ENCODE measurements around the gene ANKRD34A.

Gene ANKRD34A

DNA sequence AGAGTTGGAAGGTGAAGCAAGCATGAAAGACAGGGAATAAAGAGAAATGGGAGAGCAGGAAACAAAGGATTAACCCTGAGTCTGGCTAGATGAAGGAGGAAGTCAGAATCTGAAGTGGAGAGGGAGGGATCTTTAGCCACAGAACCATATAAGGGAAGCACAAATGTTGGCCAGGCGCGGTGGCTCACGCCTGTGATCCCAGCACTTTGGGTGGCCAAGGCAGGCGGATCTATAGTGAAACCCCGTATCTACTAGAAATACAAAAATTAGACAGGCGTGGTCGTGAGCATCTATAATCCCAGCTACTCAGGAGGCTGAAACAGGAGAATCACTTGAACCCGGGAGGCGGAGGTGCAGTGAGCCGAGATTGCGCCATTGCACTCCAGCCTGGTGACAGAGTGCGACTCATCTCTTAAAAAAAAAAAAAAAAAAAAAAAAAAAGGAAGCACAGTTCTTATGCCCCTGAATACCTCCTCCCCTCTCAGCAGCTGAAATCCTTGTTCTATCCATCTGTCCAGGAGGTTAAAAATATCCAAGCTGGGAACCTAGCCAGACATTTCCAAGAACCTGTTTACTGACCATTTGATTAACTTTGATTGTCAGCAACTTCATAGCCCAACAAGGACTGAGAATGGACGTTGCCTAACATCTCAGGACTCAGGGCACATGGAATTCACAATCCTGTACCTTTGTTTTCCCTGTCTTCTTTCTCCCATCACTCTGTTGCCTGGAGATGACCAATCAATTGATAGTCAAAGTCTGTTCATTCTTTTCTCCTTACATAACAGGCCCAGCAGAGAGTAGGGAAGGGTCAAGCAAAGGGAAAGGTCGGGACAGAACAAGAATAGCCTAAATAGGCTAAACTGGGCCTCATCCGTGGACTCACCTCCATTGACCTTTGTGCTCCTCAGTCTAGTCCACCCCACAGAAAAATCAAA, 21.4 kb upstream of the ANKRD34A start:
- Histone ChIP-seq H3K4me1 (ENCODE audit: insufficient read depth, poor library complexity, severe bottlenecking) (peaks cover 14% of the 10 kb centered on the region), H3K36me3 (ENCODE audit: low read depth) (no peaks in the 10 kb centered on the region), H3K9me3 (ENCODE audit: severe bottlenecking) (no peaks in the 10 kb centered on the region), H3K27ac (ENCODE audit: poor library complexity, severe bottlenecking) (peak overlapping the region; percentile 56), H3K27me3 (ENCODE audit: insufficient read depth, poor library complexity, severe bottlenecking) (no peaks in the 10 kb centered on the region), H3K4me3 (ENCODE audit: severe bottlenecking) (no peak overlapping the region)
- ATAC-seq (ENCODE audit: low read depth), result peak; percentile 48
- DNase-seq (ENCODE audit: low spot score), result no peak
- TF ChIP-seq CTCF (IDR thresholded peaks at IDR 0.05; ENCODE audit: poor library complexity, severe bottlenecking), result no peak

DNA sequence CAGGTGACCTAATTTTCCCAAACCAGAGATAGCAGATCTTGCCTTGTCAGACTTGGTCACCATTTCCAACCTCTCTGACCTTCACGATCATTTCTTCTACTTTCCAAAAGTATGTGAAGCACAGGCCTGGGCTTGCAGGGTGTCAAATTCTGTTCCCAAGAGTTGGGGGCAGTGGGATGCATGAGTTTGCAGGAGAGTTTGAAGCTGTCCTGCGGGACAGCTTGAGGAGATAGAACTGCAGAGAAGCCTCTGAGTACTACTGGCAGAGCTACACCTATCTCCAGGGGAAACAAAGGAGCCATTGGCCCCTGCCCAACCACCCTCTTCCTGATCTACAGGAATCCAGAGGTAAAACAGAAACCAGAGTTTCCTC, 20.7 kb upstream of the ANKRD34A start:
- DNase-seq (ENCODE audit: low spot score) (no peak), ATAC-seq (ENCODE audit: low read depth) (no peak; the same call in 1 of the 3 replicates)
- H3K9me3 ChIP-seq (ENCODE audit: severe bottlenecking), result no peaks in the 10 kb centered on the region
- TF ChIP-seq CTCF (IDR thresholded peaks at IDR 0.05; ENCODE audit: poor library complexity, severe bottlenecking), result no peak
- peaks cover 14% of the 10 kb centered on the region for H3K4me1 ChIP-seq (ENCODE audit: insufficient read depth, poor library complexity, severe bottlenecking)
- no peaks in the 10 kb centered on the region for H3K36me3 ChIP-seq (ENCODE audit: low read depth)
- H3K27ac ChIP-seq (ENCODE audit: poor library complexity, severe bottlenecking), result peak overlapping the region; percentile 56
- H3K4me3 ChIP-seq (ENCODE audit: severe bottlenecking), result no peak overlapping the region
- H3K27me3 ChIP-seq (ENCODE audit: insufficient read depth, poor library complexity, severe bottlenecking), result no peaks in the 10 kb centered on the region

DNA sequence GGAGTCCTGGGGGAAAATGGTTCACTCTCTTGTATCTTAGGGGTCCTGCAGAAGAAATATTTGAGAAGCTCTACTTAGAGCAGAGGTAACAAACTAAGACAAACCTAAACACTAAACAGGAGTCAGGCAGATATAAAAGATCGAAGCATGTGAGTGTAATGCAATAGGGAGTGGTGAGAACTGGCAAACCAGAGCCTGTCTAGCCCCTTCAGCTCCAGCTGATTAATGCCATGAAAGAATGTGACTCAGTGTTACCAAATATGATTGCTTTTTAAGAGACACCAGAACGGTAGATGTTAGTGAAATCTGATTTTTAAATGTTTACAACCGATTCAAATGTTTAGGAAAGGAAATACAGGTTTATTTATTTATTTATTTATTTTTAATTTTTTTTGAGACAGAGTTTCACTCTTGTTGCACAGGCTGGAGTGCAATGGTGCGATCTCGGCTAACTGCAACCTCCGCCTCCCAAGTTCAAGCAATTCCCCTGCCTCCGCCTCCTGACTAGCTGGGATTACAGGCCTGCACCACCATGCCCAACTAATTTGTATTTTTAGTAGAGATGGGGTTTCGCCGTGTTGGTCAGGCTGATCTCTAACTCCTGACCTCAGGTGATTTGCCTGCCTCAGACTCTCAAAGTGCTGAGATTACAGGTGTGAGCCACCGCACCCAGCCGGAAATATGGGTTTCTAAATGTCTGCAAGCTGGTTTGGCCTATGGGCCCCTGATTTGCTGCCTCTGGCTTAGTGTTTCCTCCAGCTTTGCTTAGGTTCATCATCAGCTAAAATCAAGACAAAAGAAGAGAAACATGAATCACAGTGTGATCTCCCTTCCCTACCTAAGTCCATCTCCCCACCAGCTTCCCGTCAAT, 19.8 kb upstream of the ANKRD34A start:
- ATAC-seq (ENCODE audit: low read depth) (no peak), DNase-seq (ENCODE audit: low spot score) (no peak)
- TF ChIP-seq CTCF (IDR thresholded peaks at IDR 0.05; ENCODE audit: poor library complexity, severe bottlenecking), result no peak
- Histone ChIP-seq H3K27ac (ENCODE audit: poor library complexity, severe bottlenecking) (peak overlapping the region; percentile 56), H3K9me3 (ENCODE audit: severe bottlenecking) (no peaks in the 10 kb centered on the region), H3K36me3 (ENCODE audit: low read depth) (no peaks in the 10 kb centered on the region), H3K4me1 (ENCODE audit: insufficient read depth, poor library complexity, severe bottlenecking) (peaks cover 21% of the 10 kb centered on the region), H3K27me3 (ENCODE audit: insufficient read depth, poor library complexity, severe bottlenecking) (no peaks in the 10 kb centered on the region), H3K4me3 (ENCODE audit: severe bottlenecking) (no peak overlapping the region)

- no peak for ATAC-seq (ENCODE audit: low read depth)
- TF ChIP-seq CTCF (IDR thresholded peaks at IDR 0.05; ENCODE audit: poor library complexity, severe bottlenecking), result no peak
- H3K4me1 ChIP-seq (ENCODE audit: insufficient read depth, poor library complexity, severe bottlenecking), result peaks cover 31% of the 10 kb centered on the region
- DNase-seq (ENCODE audit: low spot score), result no peak
- no peak overlapping the region for H3K4me3 ChIP-seq (ENCODE audit: severe bottlenecking)
- no peaks in the 10 kb centered on the region; the same call in 1 of the 2 replicates for H3K36me3 ChIP-seq (ENCODE audit: low read depth)
- no peaks in the 10 kb centered on the region for H3K27me3 ChIP-seq (ENCODE audit: insufficient read depth, poor library complexity, severe bottlenecking)
- H3K27ac ChIP-seq (ENCODE audit: poor library complexity, severe bottlenecking), result no peak overlapping the region
- H3K9me3 ChIP-seq (ENCODE audit: severe bottlenecking), result no peaks in the 10 kb centered on the region
These were observed 18.9 kb upstream of the ANKRD34A start for GRCh38 chr1:145983206-145983675.
